HG03196 (cell line): ENCODE measurements around the gene COPZ2.
"Not testable (repeated sequence)": the region's sequence is repeated elsewhere in the genome, so short reads cannot be mapped to it uniquely, and the experiment has no call there.

ENCODE experiments used
- ATAC-seq: cut with Tn5 transposase; IDR thresholded peaks from one replicate; pipeline ENCODE4 v1.9.1; 2021; ENCODE audit not compliant: unreplicated experiment

The COPZ2 gene

GRCh38 chr17:48010193-48010592 is 27.4 kb downstream of the COPZ2 start:
- ATAC-seq, result no peak

- ATAC-seq, result no peak
These were observed 30.5 kb downstream of the COPZ2 start for GRCh38 chr17:48006936-48007709.

GRCh38 chr17:48004983-48005382 is 32.6 kb downstream of the COPZ2 start:
- no peak for ATAC-seq

GRCh38 chr17:48003417-48004151 is 34.0 kb downstream of the COPZ2 start:
- ATAC-seq, result no peak

GRCh38 chr17:48002916-48003416 is 34.6 kb downstream of the COPZ2 start:
- no peak for ATAC-seq

- ATAC-seq, result peak; percentile 61
These were observed 35.2 kb downstream of the COPZ2 start for GRCh38 chr17:48002266-48002915.

GRCh38 chr17:48001657-48002056 is 35.9 kb downstream of the COPZ2 start:
- not testable (repeated sequence) for ATAC-seq

GRCh38 chr17:48001197-48001596 is 36.4 kb downstream of the COPZ2 start:
- no peak for ATAC-seq

GRCh38 chr17:47999582-47999981 is 38.0 kb downstream of the COPZ2 start:
- ATAC-seq, result no peak

GRCh38 chr17:47998044-47998443 is 39.6 kb downstream of the COPZ2 start:
- ATAC-seq, result no peak

GRCh38 chr17:47997586-47997985 is 40.0 kb downstream of the COPZ2 start:
- no peak for ATAC-seq

- ATAC-seq, result no peak
These were observed 41.4 kb downstream of the COPZ2 start for GRCh38 chr17:47996201-47996600.

- no peak for ATAC-seq
These were observed 42.2 kb downstream of the COPZ2 start for GRCh38 chr17:47995241-47995935.

GRCh38 chr17:47994724-47995123 is 42.9 kb downstream of the COPZ2 start:
- ATAC-seq, result no peak

- no peak for ATAC-seq
These were observed 43.6 kb downstream of the COPZ2 start for GRCh38 chr17:47993964-47994363.

- no peak for ATAC-seq
These were observed 44.5 kb downstream of the COPZ2 start for GRCh38 chr17:47993031-47993564.

GRCh38 chr17:47992216-47992615 is 45.4 kb downstream of the COPZ2 start:
- no peak for ATAC-seq

- no peak for ATAC-seq
These were observed 46.5 kb downstream of the COPZ2 start for GRCh38 chr17:47990962-47991731.

GRCh38 chr17:47989700-47990099 is 47.9 kb downstream of the COPZ2 start:
- no peak for ATAC-seq

- ATAC-seq, result no peak
These were observed 48.4 kb downstream of the COPZ2 start for GRCh38 chr17:47989159-47989558.
